HG03159 (cell line): ENCODE results near the gene NXNL2.

ENCODE experiments used
- ATAC-seq: cut with Tn5 transposase; IDR thresholded peaks from one replicate; pipeline ENCODE4 v1.9.1; 2021; ENCODE audit warnings: mild to moderate bottlenecking, moderate library complexity; ENCODE audit not compliant: unreplicated experiment

NXNL2 gene

DNA sequence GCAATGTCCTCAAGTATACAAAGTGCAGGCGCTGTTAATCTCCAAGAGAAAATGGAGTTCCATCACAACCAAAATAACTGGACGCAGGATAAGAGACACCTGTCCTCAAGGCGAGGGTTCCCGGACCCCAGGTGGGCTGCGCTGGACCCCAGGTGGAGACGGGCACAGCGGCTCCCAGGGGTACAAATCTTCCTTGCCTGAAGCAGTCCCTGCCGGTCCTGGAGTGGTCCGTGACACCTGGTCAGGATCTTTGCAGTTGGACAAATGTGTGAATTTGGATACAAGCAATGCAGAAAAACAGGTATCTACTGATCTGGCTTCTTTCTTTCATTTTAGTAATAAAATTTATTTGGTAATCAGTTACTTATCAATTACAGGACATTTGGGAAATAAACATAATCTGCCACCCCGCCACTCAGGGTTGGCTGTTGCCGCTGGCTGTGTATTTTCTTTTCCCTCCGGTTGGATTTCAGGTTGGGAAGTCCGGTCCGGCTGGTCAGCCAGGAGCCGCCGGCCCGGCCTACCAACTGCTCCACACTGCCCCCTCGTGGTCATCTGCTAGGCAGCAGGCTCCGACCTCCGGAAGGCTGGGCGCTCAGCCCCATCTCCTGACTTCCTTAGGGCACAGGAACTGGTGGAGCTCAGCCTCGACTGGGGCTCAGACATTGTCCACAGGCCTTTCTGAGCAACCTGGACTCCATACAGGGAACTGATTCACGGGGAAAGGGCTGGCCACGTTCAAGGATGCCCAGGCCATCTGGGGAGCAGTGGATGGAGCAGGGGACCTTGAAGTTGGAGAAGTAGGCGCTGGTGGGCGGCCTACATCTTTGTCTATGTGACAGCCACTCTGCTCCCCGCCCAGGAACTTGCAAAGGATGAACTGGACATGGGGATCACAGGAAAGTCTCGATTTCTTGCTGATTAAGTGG lies 43.4 kb downstream of the NXNL2 start:
- peak; percentile 91 for ATAC-seq

DNA sequence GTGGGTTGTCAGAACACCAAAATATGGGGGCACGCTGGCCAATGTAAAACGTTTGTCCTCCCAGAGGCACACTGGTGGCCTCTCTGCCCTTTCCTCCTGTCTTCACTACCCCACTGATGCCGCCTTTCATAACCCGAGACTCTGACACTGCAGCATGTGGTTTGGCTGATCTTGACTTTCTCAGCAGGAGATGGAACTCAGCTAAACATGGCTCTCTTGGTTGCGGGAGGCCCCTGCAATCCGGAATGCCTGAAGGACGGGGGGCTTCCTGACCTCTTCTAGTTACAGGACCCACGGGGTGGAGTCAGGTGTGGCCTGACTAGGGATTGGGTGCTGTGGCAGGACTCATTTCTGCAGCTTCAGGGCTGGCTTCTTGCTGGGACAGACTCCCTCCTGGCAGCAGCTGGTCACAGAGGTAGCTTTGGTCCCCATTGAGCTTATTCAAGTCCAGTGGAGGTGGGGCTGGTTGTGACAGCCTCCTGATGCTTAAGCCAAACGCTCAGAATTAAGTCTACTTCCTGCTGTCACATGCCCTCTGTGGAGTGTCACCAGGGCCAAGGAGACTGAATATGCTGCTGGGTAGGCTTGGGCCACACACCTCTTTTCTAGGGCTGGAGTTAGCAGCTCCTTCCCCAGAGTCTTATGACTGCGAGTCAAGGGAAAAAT lies 44.2 kb downstream of the NXNL2 start:
- ATAC-seq: no peak

DNA sequence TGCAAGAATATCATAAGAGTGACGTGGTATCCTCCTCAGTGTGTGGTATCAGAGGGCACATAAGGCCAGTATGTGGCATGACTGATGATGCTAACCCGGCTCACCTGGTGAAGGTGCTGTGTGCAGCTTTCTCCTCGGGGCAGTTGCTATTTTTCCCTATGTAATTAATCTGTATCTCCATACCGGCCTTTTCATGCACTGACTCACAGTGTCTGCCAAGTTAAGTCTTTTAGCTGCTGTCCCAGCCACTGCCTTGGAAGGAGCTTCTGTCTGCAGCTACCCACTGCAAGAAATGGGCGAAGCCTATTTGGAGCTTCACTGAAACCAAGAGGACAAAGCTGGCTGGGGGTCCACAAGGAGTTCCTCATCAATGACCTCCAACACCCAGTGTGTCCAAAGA lies 46.0 kb downstream of the NXNL2 start:
- no peak for ATAC-seq

DNA sequence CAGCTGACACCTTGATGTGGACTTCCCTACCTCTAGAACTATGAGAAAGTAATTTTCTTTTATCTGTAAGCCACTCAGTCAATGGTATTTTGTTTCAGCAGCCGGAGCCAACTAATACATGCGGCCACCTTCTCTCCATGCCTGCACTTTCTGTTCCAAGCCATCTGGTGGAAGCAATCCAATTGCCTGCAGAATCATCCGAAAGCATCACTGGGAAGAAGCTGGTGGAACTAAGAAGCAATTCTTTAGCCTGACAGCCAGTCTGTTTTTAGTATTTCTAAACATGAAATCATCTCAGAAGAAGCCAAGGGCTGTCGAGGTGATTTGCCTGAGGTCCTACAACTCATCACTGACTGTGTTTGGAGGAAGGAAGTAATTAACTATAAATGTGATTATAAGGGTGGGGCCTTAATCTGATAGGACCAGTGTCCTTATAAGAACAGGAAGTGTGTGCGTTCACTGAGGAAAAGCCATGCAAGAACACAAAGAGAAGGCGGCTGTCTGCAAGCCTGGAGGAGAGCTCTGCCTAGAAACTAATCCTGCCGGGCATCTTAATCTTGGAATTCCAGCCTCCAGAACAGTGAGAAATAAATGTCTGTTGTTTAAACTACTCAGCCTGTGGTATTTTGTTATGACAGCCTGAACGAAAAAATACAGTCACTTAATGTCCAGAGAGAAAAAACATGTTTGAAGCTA lies 49.1 kb downstream of the NXNL2 start:
- ATAC-seq: no peak

DNA sequence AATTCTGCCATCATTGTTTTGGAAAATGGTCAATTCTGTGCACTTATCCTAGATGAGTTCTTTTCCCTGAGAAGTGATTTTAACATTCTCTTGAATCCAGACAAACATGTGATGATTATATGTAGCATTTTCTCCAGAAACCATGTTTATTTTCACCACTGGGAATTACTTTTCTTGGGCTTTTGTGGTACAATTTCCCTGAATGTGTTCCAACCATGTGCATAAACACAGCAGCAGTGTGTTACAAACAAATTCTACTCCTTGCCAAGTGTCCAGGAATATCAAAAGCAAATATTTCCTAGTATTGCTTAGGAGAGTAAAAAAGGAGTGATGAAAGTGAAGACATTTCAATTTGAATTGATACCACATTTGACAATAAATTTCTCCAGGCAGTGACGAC lies 50.4 kb downstream of the NXNL2 start:
- no peak for ATAC-seq

DNA sequence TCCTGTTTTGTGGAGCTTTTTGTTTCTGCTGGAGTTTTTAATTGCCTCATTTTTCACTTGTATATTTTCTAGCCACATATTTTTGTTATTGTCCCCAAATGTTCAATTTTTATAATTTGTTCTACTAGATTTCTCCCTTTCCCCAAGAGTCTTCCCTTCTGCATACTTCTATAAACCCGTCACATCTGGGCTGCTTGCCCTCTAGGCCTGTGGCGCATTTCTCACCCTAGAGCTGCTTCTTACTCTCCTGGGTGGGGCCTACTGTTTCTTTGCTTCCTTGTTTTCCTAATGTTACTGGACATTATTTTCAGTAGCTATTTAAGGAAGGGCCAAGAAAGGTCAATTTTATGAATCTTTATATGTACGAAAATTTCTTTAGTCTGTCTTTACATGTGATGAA lies 51.5 kb downstream of the NXNL2 start:
- ATAC-seq: no peak

DNA sequence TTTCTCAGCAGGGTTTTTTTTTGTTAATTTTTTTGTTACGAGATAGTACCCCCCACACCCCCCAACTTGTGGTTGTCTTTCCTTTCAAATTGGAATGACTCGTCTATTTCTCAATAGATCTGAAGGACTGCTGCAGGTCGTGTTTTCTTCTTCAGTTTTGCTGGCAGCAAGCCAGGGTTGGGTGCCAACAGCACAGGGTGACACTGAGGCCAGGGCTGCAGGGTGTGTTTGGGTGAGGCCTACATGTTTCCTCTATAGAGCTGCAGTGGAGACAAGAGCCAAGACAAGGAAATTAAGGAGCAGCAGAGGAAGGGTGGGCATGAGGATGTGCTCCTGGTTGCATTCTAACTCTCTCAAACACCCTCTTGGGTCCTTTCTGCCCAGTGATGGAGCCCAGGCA lies 52.2 kb downstream of the NXNL2 start:
- ATAC-seq: no peak

DNA sequence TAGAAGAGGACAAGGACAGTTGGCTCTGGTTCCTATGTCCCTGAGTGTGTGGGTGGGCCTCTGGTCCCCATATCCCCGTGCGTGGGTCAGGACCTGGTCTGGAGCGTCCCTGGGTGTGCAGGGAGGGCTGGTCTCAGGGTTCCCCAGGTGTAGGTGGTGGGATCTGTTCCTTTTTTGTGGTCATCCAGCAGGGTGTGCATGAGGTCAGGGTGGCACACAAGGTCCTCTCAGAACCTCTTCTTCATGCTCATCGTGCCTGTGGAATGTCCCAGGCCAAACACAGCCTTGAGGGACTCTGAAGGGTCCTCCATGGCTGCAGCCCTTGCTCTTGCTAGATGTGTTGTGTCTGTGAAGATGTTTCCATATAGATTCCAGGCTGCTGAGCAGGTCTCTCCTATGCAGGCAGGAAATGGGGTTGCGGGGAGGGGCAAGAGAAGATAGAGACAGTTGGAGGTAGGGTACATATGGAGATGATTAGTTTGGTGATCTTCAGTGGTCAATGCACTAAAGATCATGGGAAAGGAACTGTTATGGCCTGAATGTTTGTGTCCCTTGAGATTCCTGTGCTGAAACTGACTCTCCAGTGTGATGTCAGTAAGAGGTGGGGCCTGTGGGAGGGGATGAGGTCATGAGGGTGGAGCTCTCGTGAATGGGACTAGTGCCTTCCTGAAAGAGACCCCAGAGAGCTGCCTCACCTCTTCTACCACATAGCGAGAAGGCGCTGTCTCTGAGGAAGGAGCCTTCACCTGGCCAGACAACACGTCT lies 53.1 kb downstream of the NXNL2 start:
- ATAC-seq: no peak

DNA sequence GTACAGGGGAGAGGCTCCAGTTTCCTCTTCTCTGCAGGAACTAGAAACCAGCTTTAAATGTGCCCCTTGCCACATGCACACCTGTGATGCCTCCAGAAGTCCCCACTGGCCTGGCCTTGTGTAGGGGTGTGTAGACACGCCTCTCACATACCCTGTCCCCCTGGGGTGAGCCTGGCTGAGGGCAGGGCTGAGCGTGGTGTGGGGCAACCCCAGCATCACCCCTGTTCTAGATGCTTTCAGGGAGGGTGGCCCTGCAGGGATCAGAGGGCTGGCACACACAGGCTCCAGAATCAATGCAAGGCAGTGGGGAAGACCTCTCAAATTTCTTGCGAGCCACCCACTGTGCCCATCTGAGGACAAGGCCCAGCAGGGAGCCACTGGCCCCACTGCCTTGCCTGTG lies 54.7 kb downstream of the NXNL2 start:
- no peak for ATAC-seq

DNA sequence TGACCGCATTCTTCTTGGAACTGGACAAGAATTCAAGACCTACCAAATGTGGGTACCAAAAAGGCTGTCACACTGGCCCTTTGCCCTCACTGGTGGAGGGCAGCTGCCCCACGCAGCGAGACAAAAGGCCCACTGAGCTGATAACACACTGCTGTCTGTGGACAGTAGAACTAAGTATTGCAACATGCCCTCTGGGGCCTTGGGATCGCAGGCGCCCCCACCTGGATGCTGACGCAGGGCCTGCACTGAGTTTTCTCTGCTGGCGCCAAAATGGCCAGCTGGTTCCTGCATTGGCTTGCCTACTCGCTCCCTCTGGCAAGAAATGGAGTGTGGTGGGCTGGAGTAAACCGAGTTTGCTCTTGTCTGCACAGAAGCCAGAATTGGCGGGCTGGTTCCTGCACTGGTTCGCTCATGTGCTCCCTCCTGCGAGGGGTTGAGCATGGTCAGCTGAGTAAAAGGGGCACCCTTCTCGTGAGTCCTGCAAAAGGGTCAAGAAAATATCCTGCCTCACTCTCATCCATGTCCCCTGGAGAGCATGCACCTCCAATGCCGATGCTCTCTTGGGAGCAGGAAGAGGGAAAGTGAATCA lies 55.7 kb downstream of the NXNL2 start:
- ATAC-seq: no peak

DNA sequence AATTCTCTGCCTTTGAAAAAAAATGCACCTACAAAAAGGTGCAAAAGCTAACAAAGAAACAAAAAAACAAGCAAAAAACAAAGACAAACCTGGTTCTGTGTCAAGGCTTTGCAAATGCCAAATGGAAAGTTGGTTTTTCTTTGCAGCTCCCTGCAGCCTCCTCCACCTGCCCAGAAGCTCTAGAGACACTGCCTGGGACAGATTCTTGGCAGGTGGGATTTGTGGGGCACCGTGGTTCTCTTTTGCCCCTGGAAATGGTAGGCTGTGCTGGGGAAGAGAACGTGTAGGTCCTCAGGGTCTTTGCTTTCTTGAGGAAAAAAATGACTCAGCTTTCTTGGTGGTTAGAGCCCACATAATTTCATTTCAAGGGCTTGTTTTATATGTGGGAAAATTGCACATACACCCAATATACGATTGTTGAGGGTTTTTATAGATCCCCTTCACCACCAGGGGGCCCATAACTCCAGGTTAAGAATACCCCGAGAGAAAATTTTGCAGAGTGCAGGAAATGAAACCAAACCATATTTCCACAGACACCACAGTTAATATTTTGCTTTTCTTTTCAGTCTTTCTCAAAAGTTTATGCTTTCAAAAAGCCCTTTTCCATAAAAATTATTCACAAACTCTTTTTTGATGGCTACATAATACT lies 58.7 kb downstream of the NXNL2 start:
- ATAC-seq: peak; percentile 89
